Measurements from ENCODE around the gene LRRC2.

DNA sequence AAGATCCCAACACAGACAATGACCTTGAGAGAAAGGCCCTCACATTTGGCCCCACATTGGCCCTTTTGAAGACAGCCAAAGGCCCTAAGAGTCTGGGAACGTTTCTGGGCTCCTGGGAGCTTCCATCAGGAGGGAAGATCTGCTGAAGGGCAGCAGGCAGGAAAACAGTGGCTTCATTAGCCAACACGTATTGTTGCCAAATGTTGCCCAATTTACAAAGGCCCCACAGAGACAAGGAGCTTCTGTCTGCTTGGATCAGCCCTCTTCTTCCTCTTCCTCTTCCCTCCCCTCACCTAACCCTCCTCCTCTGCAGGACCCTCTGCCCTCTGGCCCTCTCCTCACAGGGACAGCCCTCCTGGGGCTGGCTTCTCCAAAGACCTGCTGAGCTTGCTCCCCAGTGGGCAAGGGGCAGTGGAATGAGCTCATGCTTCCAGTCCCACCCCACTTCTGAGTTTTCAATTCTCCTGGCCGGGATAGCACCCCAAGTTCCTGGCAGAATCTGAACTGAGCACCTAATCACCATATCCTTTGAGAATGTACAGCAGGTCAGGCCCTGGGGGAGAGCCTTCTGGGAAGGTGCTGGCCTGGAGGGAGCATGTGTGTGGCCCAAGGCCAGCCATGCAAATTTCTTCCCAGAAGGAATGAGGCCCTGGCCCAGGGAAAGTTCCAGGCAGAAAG lies 96.3 kb downstream of the LRRC2 start:
- TF ChIP-seq POLR2AphosphoS5 (IDR thresholded peaks at IDR 0.05) (no peak), POLR2A (IDR thresholded peaks at IDR 0.05) (no peak)
- TF ChIP-seq, protein P1, sequence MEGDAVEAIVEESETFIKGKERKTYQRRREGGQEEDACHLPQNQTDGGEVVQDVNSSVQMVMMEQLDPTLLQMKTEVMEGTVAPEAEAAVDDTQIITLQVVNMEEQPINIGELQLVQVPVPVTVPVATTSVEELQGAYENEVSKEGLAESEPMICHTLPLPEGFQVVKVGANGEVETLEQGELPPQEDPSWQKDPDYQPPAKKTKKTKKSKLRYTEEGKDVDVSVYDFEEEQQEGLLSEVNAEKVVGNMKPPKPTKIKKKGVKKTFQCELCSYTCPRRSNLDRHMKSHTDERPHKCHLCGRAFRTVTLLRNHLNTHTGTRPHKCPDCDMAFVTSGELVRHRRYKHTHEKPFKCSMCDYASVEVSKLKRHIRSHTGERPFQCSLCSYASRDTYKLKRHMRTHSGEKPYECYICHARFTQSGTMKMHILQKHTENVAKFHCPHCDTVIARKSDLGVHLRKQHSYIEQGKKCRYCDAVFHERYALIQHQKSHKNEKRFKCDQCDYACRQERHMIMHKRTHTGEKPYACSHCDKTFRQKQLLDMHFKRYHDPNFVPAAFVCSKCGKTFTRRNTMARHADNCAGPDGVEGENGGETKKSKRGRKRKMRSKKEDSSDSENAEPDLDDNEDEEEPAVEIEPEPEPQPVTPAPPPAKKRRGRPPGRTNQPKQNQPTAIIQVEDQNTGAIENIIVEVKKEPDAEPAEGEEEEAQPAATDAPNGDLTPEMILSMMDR (IDR thresholded peaks at IDR 0.05) = no peak

Measured in breast epithelium (tissue), 3 donors.